ENCODE data around the gene PDXK. TPM values are rescaled to one million over a fixed set of nuclear protein-coding genes. Genes with fewer than 3 reads are reported as not detected.

PDXK gene
- polyA plus RNA-seq, 12 donors, result 18.4 to 33.2 (median 25.0) TPM; not detected in 1

DNA sequence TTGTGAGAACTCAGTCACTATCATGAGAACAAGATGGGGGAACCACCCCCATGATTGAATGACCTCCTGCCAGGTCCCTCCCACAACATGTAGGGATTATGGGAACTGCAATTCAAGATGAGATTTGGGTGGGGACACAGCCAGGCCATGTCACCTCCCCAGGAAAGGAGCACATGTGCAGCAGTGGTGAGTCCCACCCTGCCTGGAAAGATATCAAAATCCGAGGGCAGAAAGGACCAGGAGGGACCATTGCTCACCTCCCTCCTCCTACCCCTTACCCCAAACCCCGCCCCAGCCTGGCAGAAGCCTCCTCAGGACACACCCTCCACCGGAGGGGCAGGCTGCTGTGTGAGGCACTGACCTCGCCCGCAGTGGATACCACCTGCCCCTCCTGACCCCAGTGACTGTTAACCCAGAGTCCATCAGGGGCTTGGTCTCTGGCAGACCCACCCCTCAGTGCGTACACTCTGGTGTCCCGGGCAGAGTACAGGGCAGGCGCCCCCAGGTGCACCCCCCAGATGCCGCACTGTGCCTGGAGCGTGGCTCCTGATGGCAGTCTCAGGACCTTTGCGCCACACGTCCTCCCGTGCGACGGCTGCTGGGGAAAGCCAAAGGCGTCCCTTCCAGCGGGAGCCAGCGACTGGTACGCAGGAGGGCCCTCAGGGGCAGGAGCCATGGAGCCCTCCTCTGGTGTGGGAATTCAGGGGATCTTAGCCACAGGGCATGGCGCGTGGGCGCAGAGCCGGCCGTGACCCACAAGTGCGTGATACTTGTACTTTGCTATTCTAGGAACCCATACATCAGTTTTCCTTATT is 20.9 kb downstream of the PDXK start:
- no peak for DNase-seq

DNA sequence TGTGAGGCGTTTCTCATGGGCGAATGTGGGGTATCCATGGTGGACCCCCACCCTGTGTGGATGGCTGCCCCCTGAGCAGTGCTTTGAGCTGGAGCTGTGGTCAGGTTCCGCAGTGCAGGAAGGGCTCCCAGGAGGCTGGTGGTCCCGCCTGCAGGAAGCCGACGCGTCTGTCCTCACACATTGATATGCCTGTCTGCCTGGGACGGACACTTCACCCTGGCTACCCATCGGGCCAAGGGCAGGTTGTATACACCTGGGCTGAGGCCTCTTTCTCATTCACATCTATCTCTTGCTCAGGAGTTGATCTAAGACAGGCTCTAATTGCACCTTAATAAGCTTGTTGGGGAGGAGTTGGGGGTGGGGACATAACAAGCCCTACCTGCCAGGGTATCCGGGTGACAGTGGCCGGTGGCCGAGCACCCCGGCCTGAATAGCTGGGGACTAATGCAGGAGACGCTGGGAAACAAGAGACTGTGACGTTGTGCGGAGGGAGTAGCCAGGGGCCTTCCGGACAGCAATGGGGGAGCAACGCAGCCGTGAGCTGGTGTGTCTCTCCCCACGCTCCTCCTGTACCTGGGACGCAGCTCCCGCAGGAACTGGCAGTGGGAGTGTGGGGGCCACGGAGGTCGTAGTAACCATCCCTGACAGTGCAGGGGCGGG is 21.7 kb downstream of the PDXK start:
- DNase-seq, result peak; percentile 60

DNA sequence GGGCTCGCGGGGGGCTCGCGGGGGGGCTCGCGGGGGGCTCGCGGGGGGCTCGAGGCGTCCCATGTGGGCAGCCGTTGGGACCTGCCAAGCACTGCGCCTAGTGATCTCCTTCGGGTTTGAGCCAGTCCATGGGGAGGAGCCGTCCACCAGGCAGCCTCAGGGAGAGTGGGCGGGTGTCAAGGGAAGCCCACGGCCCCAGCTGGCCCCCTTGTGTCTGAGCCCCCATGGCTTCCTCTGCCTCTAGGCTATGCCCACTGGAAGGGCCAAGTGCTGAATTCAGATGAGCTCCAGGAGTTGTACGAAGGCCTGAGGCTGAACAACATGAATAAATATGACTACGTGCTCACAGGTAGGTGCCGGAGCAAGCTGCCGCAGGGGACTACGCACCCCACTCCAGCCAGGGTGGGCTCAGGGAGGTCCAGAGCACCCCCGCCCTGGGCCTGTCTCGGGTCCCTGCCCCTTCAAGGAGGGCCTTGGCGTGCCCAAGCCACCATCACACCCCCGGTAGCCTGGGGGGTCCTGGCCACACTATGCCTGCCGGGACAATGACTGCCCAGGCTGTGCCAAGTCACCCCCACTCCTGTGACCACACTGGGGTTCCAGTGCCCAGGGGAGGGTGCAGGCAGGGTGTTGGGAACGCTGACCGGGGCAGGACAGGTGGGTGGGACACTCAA is 22.6 kb downstream of the PDXK start:
- no peak for DNase-seq

GRCh38 chr21:43743947-43744346 is 25.0 kb downstream of the PDXK start:
- DNase-seq, result no peak

DNA sequence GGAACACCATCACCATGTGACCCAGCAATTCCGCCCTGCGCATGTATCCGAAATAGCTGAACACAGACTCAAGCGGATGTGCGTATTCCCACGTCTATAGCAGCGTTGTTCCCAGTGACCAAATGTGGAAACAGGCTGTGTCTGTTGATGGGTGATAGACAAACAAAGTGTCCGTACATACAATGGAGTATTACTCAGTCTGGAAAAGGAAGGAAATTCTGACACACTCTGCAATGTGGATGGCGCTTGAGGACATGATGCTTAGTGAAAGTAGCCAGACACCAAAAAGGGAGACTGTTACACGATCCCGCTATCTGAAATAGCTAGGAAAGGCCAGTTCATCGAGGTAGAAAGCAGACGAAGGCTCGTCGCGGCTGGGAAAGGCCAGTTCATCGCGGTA is 25.8 kb downstream of the PDXK start:
- no peak for DNase-seq

DNA sequence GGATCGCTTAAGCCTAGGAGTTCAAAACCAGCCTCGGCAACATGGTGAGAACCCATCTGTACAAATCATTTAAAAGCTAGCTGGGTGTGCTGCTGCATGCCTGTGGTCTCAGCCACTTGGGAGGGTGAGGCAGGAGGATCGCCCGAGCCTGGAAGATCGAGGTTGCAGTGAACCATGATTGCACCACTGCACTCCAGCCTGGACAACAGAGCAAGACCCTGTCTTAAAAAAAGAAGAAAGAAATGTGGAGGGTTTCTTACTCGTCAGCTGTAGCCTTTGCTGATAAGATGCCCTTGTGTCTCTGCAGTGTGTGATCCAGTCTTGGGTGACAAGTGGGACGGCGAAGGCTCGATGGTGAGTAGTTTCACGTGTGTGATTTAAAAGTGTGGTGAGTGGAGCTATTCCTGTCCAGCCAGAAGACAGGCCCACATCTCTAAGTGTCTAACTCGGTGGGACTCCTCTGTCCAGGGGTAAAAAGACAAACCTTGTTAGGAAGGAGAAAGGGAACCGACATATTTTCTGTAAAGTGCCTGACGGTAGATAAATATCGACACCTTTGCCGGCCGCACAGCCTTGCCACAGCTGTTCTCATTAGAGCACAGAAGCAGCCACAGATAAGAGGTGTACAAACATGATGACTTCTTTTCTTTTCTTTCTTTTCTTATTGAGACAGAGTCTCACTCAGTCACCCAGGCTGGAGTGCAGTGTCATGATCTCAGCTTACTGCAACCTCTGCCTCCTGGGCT is 27.0 kb downstream of the PDXK start:
- no peak for DNase-seq

GRCh38 chr21:43748622-43749021 is 29.7 kb downstream of the PDXK start:
- no peak for DNase-seq

- DNase-seq, result no peak
Observed at GRCh38 chr21:43749651-43750262, 30.8 kb downstream of the PDXK start.

DNA sequence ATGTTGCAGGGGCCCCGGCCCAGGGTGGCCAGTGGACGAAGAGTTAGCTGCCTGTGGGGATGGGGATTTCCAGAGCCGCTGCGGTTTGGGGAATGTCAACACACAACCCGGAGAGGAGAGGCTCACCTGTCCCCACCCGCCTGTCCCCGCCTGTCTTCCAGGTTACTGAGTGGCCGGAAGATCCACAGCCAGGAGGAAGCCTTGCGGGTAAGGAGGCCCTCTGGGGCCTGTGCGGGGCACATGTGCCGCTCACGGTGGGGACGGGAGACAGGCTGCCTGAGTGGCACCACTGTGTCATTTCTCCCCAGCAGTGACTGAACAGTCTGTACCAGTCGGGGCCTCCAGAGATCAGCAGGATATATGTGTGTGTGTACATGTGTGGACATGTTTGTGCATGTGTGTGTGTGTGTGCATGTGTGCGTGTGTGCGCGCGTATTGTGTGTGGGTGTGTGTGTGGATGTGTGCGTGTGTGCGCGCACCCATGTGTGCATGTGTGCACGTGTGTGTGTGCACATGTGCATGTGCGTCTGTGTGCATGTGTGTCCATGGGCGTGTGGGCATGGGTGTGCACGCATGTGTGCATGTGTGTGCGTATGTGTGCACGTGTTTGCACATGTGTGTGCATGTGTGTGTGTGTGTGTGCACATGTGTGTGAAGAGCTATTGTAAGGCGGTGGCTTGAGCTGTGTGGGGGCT is 31.6 kb downstream of the PDXK start:
- DNase-seq, result no peak

- DNase-seq, result no peak
Observed at GRCh38 chr21:43751955-43752591, 33.1 kb downstream of the PDXK start.

- no peak for DNase-seq
Observed at GRCh38 chr21:43752758-43753438, 34.0 kb downstream of the PDXK start.

DNA sequence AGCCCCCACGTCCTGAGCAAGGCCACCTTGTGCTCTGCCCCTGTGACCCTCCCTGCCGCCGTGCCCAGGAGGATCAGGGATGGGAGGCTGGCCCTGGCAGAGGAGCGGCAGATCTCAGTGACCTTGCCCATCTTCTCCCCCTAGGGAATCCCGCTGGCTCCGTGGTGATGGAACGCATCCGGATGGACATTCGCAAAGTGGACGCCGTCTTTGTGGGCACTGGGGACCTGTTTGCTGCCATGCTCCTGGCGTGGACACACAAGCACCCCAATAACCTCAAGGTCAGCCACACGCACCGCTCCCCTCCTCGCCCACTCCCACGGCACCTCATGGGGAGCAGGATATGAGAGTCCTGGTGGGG is 34.5 kb downstream of the PDXK start:
- no peak for DNase-seq

DNA sequence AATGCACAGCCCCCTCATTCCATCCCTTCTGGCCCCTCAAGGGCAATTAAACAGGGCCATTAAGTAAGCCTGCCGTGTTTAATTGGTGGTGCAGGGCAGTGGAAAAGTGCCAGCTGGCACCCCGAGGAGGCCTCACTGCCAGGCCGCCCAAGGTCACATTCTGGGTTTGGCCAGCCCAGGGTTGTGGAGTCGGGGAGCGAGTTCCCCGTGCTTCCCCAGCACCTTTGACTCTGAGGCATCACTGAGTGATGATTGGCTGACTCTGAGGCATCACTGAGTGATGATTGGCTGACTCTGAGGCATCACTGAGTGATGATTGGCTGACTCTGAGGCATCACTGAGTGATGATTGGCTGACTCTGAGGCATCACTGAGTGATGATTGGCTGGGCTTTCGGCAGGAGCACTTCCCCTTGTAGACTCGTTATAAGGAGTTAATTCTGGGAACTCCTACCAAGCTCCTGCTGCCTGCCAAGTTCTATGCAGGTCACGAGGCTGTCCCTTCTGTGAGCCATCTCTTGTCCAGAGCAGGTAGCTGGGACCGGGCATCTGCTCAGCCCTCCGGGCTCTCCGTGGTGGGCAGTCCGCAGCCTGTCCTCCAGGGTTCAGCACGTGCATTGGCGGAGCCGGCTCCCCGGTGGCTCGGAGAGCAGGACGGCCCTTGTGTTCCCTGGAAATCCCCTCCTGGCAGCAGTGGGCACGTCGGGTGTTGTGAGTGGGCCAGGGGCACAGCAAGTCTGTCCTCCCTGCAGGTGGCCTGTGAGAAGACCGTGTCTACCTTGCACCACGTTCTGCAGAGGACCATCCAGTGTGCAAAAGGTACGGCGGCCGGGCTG is 36.2 kb downstream of the PDXK start:
- no peak for DNase-seq

DNA sequence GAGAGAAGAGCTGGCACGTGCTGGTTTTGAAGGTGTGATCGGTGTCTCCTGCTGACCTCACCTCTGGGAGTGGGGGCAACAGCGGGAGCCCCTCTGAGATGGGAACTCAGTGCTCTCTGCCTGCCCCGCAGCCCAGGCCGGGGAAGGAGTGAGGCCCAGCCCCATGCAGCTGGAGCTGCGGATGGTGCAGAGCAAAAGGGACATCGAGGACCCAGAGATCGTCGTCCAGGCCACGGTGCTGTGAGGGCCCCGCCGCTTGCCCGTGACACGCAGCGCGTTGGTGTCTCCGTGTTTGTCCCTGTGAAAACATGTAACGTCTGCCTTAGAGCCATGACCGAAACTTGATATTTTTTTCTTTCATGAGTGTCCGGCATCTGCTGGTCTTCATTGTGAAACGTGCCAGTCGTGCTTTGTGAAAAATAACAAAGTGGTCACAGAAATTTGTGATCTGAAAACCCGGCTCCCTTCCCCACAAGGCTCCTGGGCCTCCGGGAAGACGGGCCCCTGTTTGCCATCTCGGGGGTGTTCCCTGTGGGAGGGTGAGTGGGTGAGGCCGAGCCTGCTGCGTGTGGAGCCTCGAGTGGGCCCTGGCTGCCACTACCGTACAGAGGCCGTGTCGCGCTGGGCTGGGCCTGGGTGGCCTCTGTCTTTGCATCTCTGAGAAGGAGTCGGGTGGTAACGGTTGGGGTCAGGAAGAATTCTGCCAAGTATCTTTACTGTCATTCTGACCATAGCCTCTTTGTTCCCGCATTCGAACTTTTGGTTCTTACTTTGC is 37.1 kb downstream of the PDXK start:
- DNase-seq, result no peak

DNA sequence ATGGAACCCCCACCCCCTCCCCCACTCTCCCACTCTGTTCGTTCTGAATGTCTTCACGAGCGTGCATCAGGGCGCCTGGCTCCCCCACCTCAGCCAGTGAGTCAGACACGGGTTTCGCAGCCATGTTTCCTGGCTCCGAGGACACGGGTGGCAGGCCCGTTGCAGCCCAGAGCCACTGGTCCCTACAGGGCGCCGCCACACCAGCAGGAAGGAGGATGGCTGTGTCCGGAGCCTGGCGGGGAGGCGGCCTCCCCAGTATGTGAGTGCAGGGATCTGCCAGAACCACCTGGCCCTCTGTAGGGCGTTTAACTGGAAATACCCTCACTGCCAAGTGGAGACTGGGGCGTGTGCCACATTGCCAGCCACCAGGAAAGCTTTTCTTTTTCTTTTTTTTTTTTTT is 38.7 kb downstream of the PDXK start:
- no peak for DNase-seq

GRCh38 chr21:43758111-43758641 is 39.2 kb downstream of the PDXK start:
- peak; percentile 48 for DNase-seq

DNA sequence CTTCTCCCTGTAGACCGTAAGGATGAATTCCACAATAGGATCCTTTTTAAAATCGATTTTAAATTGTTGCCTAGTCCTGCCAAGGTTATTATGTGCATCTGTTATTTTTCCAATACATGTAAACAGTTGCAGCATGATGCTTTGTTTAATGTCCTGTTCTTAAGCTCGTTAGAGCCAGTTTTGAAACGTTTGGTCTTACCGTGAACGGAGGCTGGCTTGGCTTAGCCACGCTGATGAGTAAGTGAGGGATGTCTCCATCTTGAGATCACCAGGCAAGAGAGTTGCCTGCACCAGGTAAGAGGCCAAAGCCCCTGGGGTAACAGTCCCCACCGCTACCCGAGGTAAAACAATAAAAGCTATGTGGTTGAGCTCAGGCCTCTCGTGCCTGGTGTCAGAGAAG is 39.9 kb downstream of the PDXK start:
- DNase-seq, result no peak

DNA sequence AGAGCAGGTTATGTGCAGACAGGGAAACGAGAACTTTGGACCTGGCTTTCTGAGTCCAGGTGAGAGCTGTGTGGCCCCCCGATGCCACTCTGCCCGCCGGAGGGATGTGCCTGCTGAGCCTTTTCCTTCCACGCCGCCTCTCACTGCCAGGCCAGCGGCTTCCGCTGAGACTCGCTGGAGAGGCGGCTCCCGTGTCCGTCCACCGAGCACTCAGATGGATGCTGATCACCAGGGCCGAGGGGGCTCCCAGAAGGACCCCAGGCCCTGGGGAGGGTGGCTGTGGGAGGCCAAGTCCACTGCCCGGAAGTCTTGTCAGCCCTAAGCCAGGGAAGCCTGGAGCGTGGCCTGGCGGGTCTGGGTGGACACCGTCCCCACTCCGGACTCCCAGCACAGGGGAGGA is 40.7 kb downstream of the PDXK start:
- DNase-seq, result no peak
